EH (cell line): ENCODE measurements around the gene HOXD9.
A peak's percentile ranks its signal among the peaks of the same experiment; 100 is the strongest.

Source experiments
- DNase-seq: peaks from one replicate; pipeline ENCODE4 v3.0.0-alpha.2; 2015; ENCODE audit warnings: low read depth

Gene HOXD9

GRCh38 chr2:176122683-176123410 is at the start of gene HOXD9:
Gene HOXD9, plus strand, starts transcription at chr2:176122719. Its CDS starts 50 bp downstream, at chr2:176122769.
- peak; percentile 34 for DNase-seq

- no peak for DNase-seq
These were observed 49.3 kb upstream of the HOXD9 start for GRCh38 chr2:176072951-176073904.

- DNase-seq, result no peak
These were observed 47.5 kb upstream of the HOXD9 start for GRCh38 chr2:176074919-176075425.

- no peak for DNase-seq
These were observed 47.0 kb upstream of the HOXD9 start for GRCh38 chr2:176075481-176075880.

- no peak for DNase-seq
These were observed 46.5 kb upstream of the HOXD9 start for GRCh38 chr2:176076063-176076462.

GRCh38 chr2:176076796-176077195 is 45.7 kb upstream of the HOXD9 start:
- no peak for DNase-seq

GRCh38 chr2:176078541-176079284 is 43.8 kb upstream of the HOXD9 start:
- no peak for DNase-seq

- DNase-seq, result no peak
These were observed 43.2 kb upstream of the HOXD9 start for GRCh38 chr2:176079285-176079830.

GRCh38 chr2:176079831-176080539 is 42.5 kb upstream of the HOXD9 start:
- DNase-seq, result peak; percentile 69

GRCh38 chr2:176080540-176081375 is 41.8 kb upstream of the HOXD9 start:
- DNase-seq, result peak; percentile 21

GRCh38 chr2:176081376-176081836 is 41.1 kb upstream of the HOXD9 start:
- no peak for DNase-seq

GRCh38 chr2:176081837-176082524 is 40.5 kb upstream of the HOXD9 start:
- DNase-seq, result no peak

GRCh38 chr2:176082525-176082823 is 40.0 kb upstream of the HOXD9 start:
- no peak for DNase-seq

- no peak for DNase-seq
These were observed 39.4 kb upstream of the HOXD9 start for GRCh38 chr2:176082824-176083751.

GRCh38 chr2:176083796-176084261 is 38.7 kb upstream of the HOXD9 start, which contains the start of gene EVX2:
Gene EVX2, minus strand, starts transcription at chr2:176083962. Its CDS starts 186 bp downstream, at chr2:176083776.
- DNase-seq, result no peak

- no peak for DNase-seq
These were observed 37.9 kb upstream of the HOXD9 start for GRCh38 chr2:176084611-176085119.

- DNase-seq, result no peak
These were observed 37.3 kb upstream of the HOXD9 start for GRCh38 chr2:176085120-176085788.
